HepG2 (cell line): Measurements from ENCODE around the gene TP53TG3D. TPM values are rescaled to one million over a fixed set of nuclear protein-coding genes. Genes with fewer than 3 reads are reported as not detected.
"Not testable (repeated sequence)": the region's sequence is repeated elsewhere in the genome, so short reads cannot be mapped to it uniquely, and the experiment has no call there.

Experiments
- ATAC-seq: fragments of 200-7000 bp; cut with Tn5 transposase; 3 replicates; pipeline ENCODE4 v1.9.1; 2020; ENCODE audit warnings: mild to moderate bottlenecking, moderate library complexity
- Bru-seq: library from RNA; stranded (reverse); fragments of 400-500 nt; gene quantifications from one replicate; lab custom pipeline; 2021; lab: Mats Ljungman, UMichigan
- BruChase-seq, 2 experiments: library from RNA; stranded (reverse); fragments of 400-500 nt; gene quantifications; one replicate each; lab custom pipeline; 2021; lab: Mats Ljungman, UMichigan
- BruUV-seq: library from RNA; stranded (reverse); fragments of 400-500 nt; replicated peaks from 2 replicates; lab custom pipeline; 2021; lab: Mats Ljungman, UMichigan
- CTCF ChIA-PET: fragments of 300-600 bp; formaldehyde crosslinking; extraction: SDS; loops from one replicate; lab custom pipeline; 2021; ENCODE audit warnings: low total read pairs, inconsistent platforms, low intra/inter-chr PET ratio; lab: Yijun Ruan, JAX
- POLR2A ChIA-PET: fragments of 350-600 bp; sonication (Branson Sonifier 250); formaldehyde crosslinking; loops from one replicate; lab custom pipeline; 2020; ENCODE audit warnings: antibody characterized with exemption, inconsistent platforms; lab: Yijun Ruan, JAX
- DNase-seq: peaks from one replicate; pipeline ENCODE4 v3.0.0-alpha.2; 2015; ENCODE audit warnings: low spot score
- FAIRE-seq: peaks from 3 replicates; lab custom pipeline; 2011; peaks lifted over from hg19 to GRCh38; lab: Jason Lieb, UNC
- H2AFZ ChIP-seq: one replicate; pipeline ENCODE4 v1.6.1; 2011; ENCODE audit warnings: low read length, inconsistent platforms
- H3K27ac ChIP-seq: fragments of 300-600 bp; 3 replicates; pipeline ENCODE4 v1.8.0; 2011; ENCODE audit warnings: mixed run types, mild to moderate bottlenecking, mixed read lengths, low read length, inconsistent platforms; ENCODE audit not compliant: insufficient read depth; ENCODE audit errors: extremely low read length
- H3K27me3 ChIP-seq, 2 experiments: fragments of 200-600 bp in 1 of 2; 2 replicates in 1 of 2; 3 replicates in 1 of 2; pipeline versions ENCODE4 v1.6.0 to v1.8.0; 2011; ENCODE audit warnings: low read length in 2 of 2, mild to moderate bottlenecking in 2 of 2, moderate library complexity in 2 of 2, inconsistent platforms in 1 of 2; ENCODE audit not compliant: insufficient read depth in 2 of 2, control insufficient read depth in 1 of 2
- H3K36me3 ChIP-seq, 2 experiments: fragments of 200-600 bp in 1 of 2; replicated peaks in 1 of 2; 2 replicates in 1 of 2; 3 replicates in 1 of 2; pipeline versions ENCODE4 v1.5.1 to v1.8.0; 2011; ENCODE audit warnings: low read length in 2 of 2, inconsistent platforms in 1 of 2; ENCODE audit not compliant: insufficient read depth in 2 of 2, control insufficient read depth in 1 of 2
- H3K4me1 ChIP-seq: 2 replicates; pipeline ENCODE4 v1.5.1; 2012; ENCODE audit warnings: low read length, inconsistent platforms; ENCODE audit not compliant: insufficient read depth
- H3K4me2 ChIP-seq: 2 replicates; pipeline ENCODE4 v1.6.0; 2011; ENCODE audit warnings: low read depth, low read length, inconsistent platforms
- H3K4me3 ChIP-seq, 3 experiments: fragments of 200-600 bp in 1 of 3; sonication (generic), shearing (Covaris generic) in 1 of 3; replicated peaks in 1 of 3; 2 replicates each; pipeline ENCODE4 v1.5.1; 2011 to 2016; ENCODE audit warnings: low read length in 3 of 3, inconsistent platforms in 2 of 3, low read depth in 2 of 3, mild to moderate bottlenecking in 2 of 3, control low read depth in 1 of 3, mixed read lengths in 1 of 3; ENCODE audit not compliant: insufficient read depth in 1 of 3
- H3K79me2 ChIP-seq: one replicate; pipeline ENCODE4 v1.6.1; 2011; ENCODE audit warnings: low read length, inconsistent platforms; ENCODE audit not compliant: insufficient read depth
- H3K9ac ChIP-seq: 2 replicates; pipeline ENCODE4 v1.6.0; 2011; ENCODE audit warnings: mild to moderate bottlenecking, low read depth, low read length, inconsistent platforms; ENCODE audit not compliant: insufficient read depth
- H3K9me3 ChIP-seq: 2 replicates; pipeline ENCODE4 v1.5.1; 2012; ENCODE audit warnings: mild to moderate bottlenecking, low read length
- H4K20me1 ChIP-seq: 2 replicates; pipeline ENCODE4 v1.6.0; 2011; ENCODE audit warnings: inconsistent platforms, mild to moderate bottlenecking, low read length, moderate library complexity; ENCODE audit not compliant: insufficient read depth
- WGBS: methylation state at CpG from one replicate; pipeline ENCODE4 v1.1.6; 2017; ENCODE audit warnings: low lambda C conversion rate; 5-methylcytosine and 5-hydroxymethylcytosine counted together
- in situ Hi-C: cut with HindIII; loops from 2 replicates; pipeline ENCODE4 v1.10.0; 2017; ENCODE audit warnings: low pct_unique_long_range_greater_than_20kb; ENCODE audit not compliant: extremely low pct_ligation_motif_present
- intact Hi-C: fragments of 100-400 bp; cut with micrococcal nuclease; formaldehyde crosslinking; loops from one replicate; pipeline ENCODE4 v1.10.0; 2022; ENCODE audit not compliant: unreplicated experiment
- long read RNA-seq, 2 experiments: library from RNA in 1 of 2; library from polyadenylated mRNA in 1 of 2; stranded (forward) in 1 of 2; unstranded in 1 of 2; transcript quantifications; one replicate each; pipeline ENCODE4 v2.0.0, GENCODE V29; 2019 to 2022
- polyA minus RNA-seq, 3 experiments: library from RNA; depleted of rRNA, polyadenylated mRNA; stranded (reverse); fragments of >200 nt; gene quantifications; 2 replicates each; pipeline ENCODE4 v1.2.3, GENCODE V29; 2011; ENCODE audit warnings: low replicate concordance in 1 of 3
- polyA plus RNA-seq, 8 experiments: library from polyadenylated mRNA; depleted of rRNA in 3 of 8; stranded (reverse) in 7 of 8; unstranded in 1 of 8; fragments of >200 nt; fragmentation: Illumina TruSeq in 4 of 8; extraction: Trizol in 4 of 8; gene quantifications; 2 replicates each; pipeline versions ENCODE4 v1.2.1 to v1.2.3, GENCODE V29; 2011 to 2016; ENCODE audit warnings: low read depth in 4 of 8, missing spikeins in 1 of 8, mixed read lengths in 1 of 8; ENCODE audit not compliant: insufficient read depth in 1 of 8
- total RNA-seq, 5 experiments: library from RNA; depleted of rRNA; stranded (reverse); fragments of >200 nt; fragmentation: Illumina TruSeq; extraction: Trizol; gene quantifications; 2 replicates each; pipeline ENCODE4 v1.2.3, GENCODE V29; 2016; ENCODE audit warnings: low read depth in 1 of 5

Gene TP53TG3D
- total RNA-seq (2016; rRNA removed; fragmentation: Illumina TruSeq; extraction: Trizol) (not detected in 2 replicates), polyA plus RNA-seq (2011; rRNA removed) (not detected in 2 replicates), polyA minus RNA-seq (2011; rRNA and poly(A)+ RNA removed; ENCODE audit: low replicate concordance) (not detected in 2 replicates), Bru-seq, nascent RNA (not detected), BruChase-seq, experiment 1, labeled RNA remaining after a 6-hour chase (not detected), BruChase-seq, experiment 2, labeled RNA remaining after a 2-hour chase (not detected)
- not detected in 2 replicates for total RNA-seq (2016; cell fraction: cytosol; rRNA removed; fragmentation: Illumina TruSeq; extraction: Trizol; ENCODE audit: low read depth)
- total RNA-seq (2016; cell fraction: insoluble cytoplasmic fraction; rRNA removed; fragmentation: Illumina TruSeq; extraction: Trizol), result not detected in 2 replicates
- total RNA-seq (2016; cell fraction: membrane; rRNA removed; fragmentation: Illumina TruSeq; extraction: Trizol), result not detected in 2 replicates
- not detected in 2 replicates for total RNA-seq (2016; cell fraction: nucleus; rRNA removed; fragmentation: Illumina TruSeq; extraction: Trizol)
- not detected in 2 replicates for polyA plus RNA-seq (2011; cell fraction: cytosol; rRNA removed)
- polyA plus RNA-seq (2011; cell fraction: nucleus; rRNA removed), result not detected in 2 replicates
- not detected in 2 replicates for polyA plus RNA-seq (2012)
- polyA plus RNA-seq (2016; cell fraction: cytosol; fragmentation: Illumina TruSeq; extraction: Trizol; ENCODE audit: low read depth), result not detected in 2 replicates
- not detected in 2 replicates for polyA plus RNA-seq (2016; cell fraction: insoluble cytoplasmic fraction; fragmentation: Illumina TruSeq; extraction: Trizol; ENCODE audit: low read depth)
- polyA plus RNA-seq (2016; cell fraction: membrane; fragmentation: Illumina TruSeq; extraction: Trizol; ENCODE audit: low read depth), result not detected in 2 replicates
- polyA plus RNA-seq (2016; cell fraction: nucleus; fragmentation: Illumina TruSeq; extraction: Trizol; ENCODE audit: insufficient read depth, low read depth), result not detected in 2 replicates
- polyA minus RNA-seq (2011; cell fraction: cytosol; rRNA and poly(A)+ RNA removed), result not detected in 2 replicates
- not detected in 2 replicates for polyA minus RNA-seq (2011; cell fraction: nucleus; rRNA and poly(A)+ RNA removed)
- long read RNA-seq, experiment 1, result 0 reads
- long read RNA-seq, experiment 2, result 0 reads

- FAIRE-seq, BruUV-seq, H3K4me1 ChIP-seq, H3K27ac ChIP-seq, intact Hi-C loops, H3K27me3 ChIP-seq, in situ Hi-C loops, CTCF ChIA-PET, POLR2A ChIA-PET, H3K9me3 ChIP-seq, H3K36me3 ChIP-seq, ATAC-seq, H3K79me2 ChIP-seq, H3K4me3 ChIP-seq, H4K20me1 ChIP-seq, H2AFZ ChIP-seq, H3K9ac ChIP-seq, DNase-seq, H3K4me2 ChIP-seq: not testable (repeated sequence)
- 44% methylated on average over 10 of the region's 26 CpGs for WGBS
Observed at GRCh38 chr16:32252986-32253385, at the start of gene TP53TG3D. Gene TP53TG3D (plus strand): TSS chr16:32253286. CDS start chr16:32253354, 68 bp downstream.

DNA sequence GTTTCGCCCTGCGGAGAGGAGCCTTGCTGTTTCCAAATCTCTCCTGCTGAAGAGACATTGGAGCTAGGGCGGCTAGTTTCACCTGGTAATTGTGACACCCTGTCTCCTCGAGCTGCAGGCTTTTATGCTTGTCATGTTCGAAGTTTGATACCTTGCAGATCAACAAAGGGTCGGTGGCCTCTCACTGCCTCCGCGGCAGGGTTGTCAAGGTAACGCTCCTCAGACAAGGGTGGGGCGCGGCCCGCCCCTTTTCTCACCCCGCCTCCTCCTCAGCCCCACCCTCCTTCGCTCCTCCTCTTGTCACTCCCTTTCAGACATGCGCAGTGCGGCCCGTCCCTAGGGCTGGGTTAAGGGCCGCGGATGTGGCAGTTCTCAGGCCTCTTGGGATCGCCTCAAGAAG is 421 bp downstream of the TP53TG3D start:
- H3K4me3 ChIP-seq, POLR2A ChIA-PET, H3K4me1 ChIP-seq, H4K20me1 ChIP-seq, BruUV-seq, in situ Hi-C loops, H3K9ac ChIP-seq, intact Hi-C loops, H3K36me3 ChIP-seq, H3K79me2 ChIP-seq, FAIRE-seq, H3K27ac ChIP-seq, CTCF ChIA-PET, H3K27me3 ChIP-seq, DNase-seq, H3K4me2 ChIP-seq, H2AFZ ChIP-seq, H3K9me3 ChIP-seq, ATAC-seq: not testable (repeated sequence)
- WGBS, result 48% methylated on average over 9 of the region's 20 CpGs

DNA sequence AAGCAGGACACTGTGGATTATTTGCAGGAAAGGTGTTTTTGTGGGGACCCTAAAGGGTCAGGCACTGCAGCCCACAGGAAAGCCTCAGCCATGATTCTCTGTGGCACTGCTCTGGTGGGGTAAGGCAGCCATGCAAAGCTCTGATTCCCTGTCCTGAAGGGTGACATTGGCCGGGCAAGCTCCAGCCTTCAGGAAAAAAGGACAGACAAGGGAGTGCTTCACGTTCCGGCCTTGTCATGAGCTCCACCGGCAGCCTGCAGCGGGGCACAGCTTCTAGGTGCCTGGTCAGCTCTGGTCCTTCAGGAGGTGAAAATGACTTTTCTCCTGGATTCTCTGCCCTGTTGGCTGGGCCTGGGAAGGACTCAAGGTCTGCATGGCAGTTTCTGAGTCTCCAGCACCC is 8.4 kb downstream of the TP53TG3D start:
- POLR2A ChIA-PET, CTCF ChIA-PET, H3K36me3 ChIP-seq, H2AFZ ChIP-seq, FAIRE-seq, H3K4me1 ChIP-seq, H3K27me3 ChIP-seq, BruUV-seq, H4K20me1 ChIP-seq, H3K27ac ChIP-seq, in situ Hi-C loops, H3K4me2 ChIP-seq, H3K4me3 ChIP-seq, H3K79me2 ChIP-seq, ATAC-seq, H3K9me3 ChIP-seq, H3K9ac ChIP-seq, DNase-seq, intact Hi-C loops: not testable (repeated sequence)
- WGBS, result no CpG with 5 or more reads among the region's 5 CpGs

GRCh38 chr16:32263552-32263951 is 10.5 kb downstream of the TP53TG3D start:
- intact Hi-C loops, ATAC-seq, H3K36me3 ChIP-seq, DNase-seq, POLR2A ChIA-PET, H3K27me3 ChIP-seq, H3K9me3 ChIP-seq, H4K20me1 ChIP-seq, H3K9ac ChIP-seq, H2AFZ ChIP-seq, H3K4me3 ChIP-seq, H3K4me2 ChIP-seq, in situ Hi-C loops, H3K79me2 ChIP-seq, BruUV-seq, FAIRE-seq, H3K4me1 ChIP-seq, H3K27ac ChIP-seq, CTCF ChIA-PET: not testable (repeated sequence)
- 0% methylated on average over 4 of the region's 10 CpGs for WGBS
